LNCAP (cell line): ENCODE data around the gene EPOP.

Experiments
- CTCF ChIP-seq: fragments of 450-650 bp; IDR thresholded peaks from 2 replicates; pipeline ENCODE4 v1.5.1; 2017; ENCODE audit warnings: mild to moderate bottlenecking

The EPOP gene

GRCh38 chr17:38632334-38632733 is 42.4 kb downstream of the EPOP start:
- TF ChIP-seq CTCF: no peak

DNA sequence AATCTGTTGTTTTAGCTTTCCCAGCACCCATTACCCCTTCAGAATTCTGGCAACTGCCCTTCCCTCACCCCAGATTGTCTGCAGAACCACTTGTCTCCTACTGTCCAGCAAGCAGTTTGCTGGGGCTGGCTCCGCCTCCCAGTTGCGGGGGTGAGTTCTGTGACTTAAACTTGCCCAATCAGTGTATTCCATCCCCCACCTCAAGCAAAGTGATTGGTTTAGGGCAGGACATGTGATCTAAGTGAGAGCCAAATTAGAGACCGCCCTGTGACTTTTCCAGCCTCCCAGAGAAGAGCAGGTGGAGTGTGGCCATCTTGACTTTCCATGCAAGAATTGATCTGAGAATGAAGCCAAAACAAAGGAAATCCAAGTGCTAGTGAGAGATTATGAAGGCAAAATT is 46.3 kb downstream of the EPOP start:
- no peak for TF ChIP-seq CTCF

DNA sequence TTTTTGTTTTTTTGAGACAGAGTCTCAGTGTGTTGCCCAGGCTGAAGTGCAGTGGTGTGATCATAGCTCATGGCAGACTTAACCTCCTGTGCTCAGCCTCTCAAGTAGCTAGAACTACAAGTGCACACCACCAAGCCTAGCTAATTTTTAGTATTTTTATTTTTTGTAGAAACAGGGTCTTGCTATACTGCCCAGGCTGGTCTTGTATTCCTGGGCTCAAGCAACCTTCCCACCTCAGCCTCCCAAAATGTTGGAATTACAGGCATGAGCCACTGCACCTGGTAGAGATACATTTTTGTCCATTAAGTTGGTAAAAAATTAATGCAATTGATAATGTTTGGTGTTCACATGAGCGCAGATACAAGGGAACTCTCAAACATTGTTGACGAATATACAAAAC is 46.8 kb downstream of the EPOP start:
- TF ChIP-seq CTCF: no peak

DNA sequence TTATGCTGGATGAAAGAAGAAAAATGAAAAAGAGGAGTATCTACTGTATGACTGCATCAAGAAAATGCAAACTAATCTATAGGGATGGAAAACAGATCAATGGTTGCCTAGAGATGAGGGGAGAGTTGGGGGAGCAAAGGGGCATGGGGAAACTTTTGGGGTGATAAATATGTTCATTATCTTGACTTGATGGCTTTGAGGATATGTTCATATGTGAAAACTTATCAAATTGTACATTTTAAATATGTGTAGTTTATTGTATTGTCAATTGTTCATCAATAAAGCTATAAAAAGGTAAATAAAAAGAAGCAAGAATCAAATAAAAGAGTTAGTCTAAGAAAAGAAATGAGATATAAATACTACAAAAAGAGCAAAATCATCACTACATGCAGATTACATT is 49.3 kb downstream of the EPOP start:
- no peak for TF ChIP-seq CTCF
